Fibroblast of mammary gland (primary cell): ENCODE results near the gene PPT1.

Experiments used
- DNase-seq: peaks from one replicate; pipeline ENCODE4 v3.0.0-alpha.2; 2010; ENCODE audit warnings: low read depth
- H3K4me3 ChIP-seq: 2 replicates; pipeline ENCODE4 v1.5.1; 2011; ENCODE audit warnings: low read depth, mild to moderate bottlenecking, low read length, moderate library complexity; ENCODE audit not compliant: control insufficient read depth
- CTCF ChIP-seq: conservative IDR thresholded peaks from 2 replicates; pipeline ENCODE4 v1.5.1; 2011; ENCODE audit warnings: low read depth, low read length, inconsistent platforms; ENCODE audit not compliant: control insufficient read depth, insufficient read depth

PPT1 gene

GRCh38 chr1:40034869-40035268, 62.2 kb downstream of the PPT1 start:
- no peak overlapping the region for H3K4me3 ChIP-seq

GRCh38 chr1:40032240-40032891, 64.7 kb downstream of the PPT1 start:
- TF ChIP-seq CTCF, result peak; percentile 54
- DNase-seq, result peak; percentile 75
- no peak overlapping the region for H3K4me3 ChIP-seq

More at GRCh38 chr1:40034869-40035268, 62.2 kb downstream of the PPT1 start:
- TF ChIP-seq CTCF, result no peak
- no peak for DNase-seq

GRCh38 chr1:40030528-40031135, 66.4 kb downstream of the PPT1 start:
- peak; percentile 17 for DNase-seq
- TF ChIP-seq CTCF, result no peak
- H3K4me3 ChIP-seq, result no peak overlapping the region

GRCh38 chr1:40029608-40030007, 67.4 kb downstream of the PPT1 start:
- TF ChIP-seq CTCF, result no peak
- no peak for DNase-seq
- no peak overlapping the region for H3K4me3 ChIP-seq

GRCh38 chr1:40027647-40028046, 69.4 kb downstream of the PPT1 start:
- no peak for TF ChIP-seq CTCF
- no peak for DNase-seq
- no peak overlapping the region for H3K4me3 ChIP-seq

- TF ChIP-seq CTCF, result no peak
- no peak for DNase-seq
- no peak overlapping the region for H3K4me3 ChIP-seq
Observed at GRCh38 chr1:40024671-40025070, 72.4 kb downstream of the PPT1 start.
